K562 (cell line): ENCODE measurements around the gene RERE. TPM values are rescaled to one million over a fixed set of nuclear protein-coding genes. Genes with fewer than 3 reads are reported as not detected.

Experiments
- polyA plus RNA-seq, 8 experiments: library from polyadenylated mRNA; depleted of rRNA in 4 of 8; stranded (reverse) in 5 of 8; unstranded in 3 of 8; fragments of >200 nt; fragmentation: Nextera tagmentation in 2 of 8; fragmentation: Illumina TruSeq in 1 of 8; extraction: Ambion mirVana in 2 of 8; extraction: Trizol in 1 of 8; gene quantifications; 2 replicates each; pipeline versions ENCODE4 v1.2.1 to v1.2.3, GENCODE V29; 2011 to 2014; ENCODE audit warnings: inconsistent platforms in 1 of 8, missing spikeins in 1 of 8
- total RNA-seq, 7 experiments: library from RNA; depleted of rRNA in 6 of 7; stranded (reverse); fragments of >200 nt in 6 of 7; fragmentation: Illumina TruSeq in 2 of 7; extraction: Trizol in 2 of 7; gene quantifications; 2 replicates each; pipeline versions ENCODE4 v1.2.1 to v1.2.3, GENCODE V29; 2011 to 2021; ENCODE audit warnings: low replicate concordance in 1 of 7
- TF ChIP-seq, protein P1 (sequence below): fragments of 450-650 bp; IDR thresholded peaks from 2 replicates; pipeline ENCODE4 v1.6.1; 2016; ENCODE audit warnings: mild to moderate bottlenecking, moderate library complexity

Gene RERE
- total and polyA plus RNA-seq, 9 of the 15 experiments (the other 6 are each of a cell fraction or from before 2014, with no cell fraction given), result 3.0 to 51.5 (median 13.4) TPM

GRCh38 chr1:8474369-8474768 is 343.1 kb downstream of the RERE start (continued):
- TF ChIP-seq, protein P1, sequence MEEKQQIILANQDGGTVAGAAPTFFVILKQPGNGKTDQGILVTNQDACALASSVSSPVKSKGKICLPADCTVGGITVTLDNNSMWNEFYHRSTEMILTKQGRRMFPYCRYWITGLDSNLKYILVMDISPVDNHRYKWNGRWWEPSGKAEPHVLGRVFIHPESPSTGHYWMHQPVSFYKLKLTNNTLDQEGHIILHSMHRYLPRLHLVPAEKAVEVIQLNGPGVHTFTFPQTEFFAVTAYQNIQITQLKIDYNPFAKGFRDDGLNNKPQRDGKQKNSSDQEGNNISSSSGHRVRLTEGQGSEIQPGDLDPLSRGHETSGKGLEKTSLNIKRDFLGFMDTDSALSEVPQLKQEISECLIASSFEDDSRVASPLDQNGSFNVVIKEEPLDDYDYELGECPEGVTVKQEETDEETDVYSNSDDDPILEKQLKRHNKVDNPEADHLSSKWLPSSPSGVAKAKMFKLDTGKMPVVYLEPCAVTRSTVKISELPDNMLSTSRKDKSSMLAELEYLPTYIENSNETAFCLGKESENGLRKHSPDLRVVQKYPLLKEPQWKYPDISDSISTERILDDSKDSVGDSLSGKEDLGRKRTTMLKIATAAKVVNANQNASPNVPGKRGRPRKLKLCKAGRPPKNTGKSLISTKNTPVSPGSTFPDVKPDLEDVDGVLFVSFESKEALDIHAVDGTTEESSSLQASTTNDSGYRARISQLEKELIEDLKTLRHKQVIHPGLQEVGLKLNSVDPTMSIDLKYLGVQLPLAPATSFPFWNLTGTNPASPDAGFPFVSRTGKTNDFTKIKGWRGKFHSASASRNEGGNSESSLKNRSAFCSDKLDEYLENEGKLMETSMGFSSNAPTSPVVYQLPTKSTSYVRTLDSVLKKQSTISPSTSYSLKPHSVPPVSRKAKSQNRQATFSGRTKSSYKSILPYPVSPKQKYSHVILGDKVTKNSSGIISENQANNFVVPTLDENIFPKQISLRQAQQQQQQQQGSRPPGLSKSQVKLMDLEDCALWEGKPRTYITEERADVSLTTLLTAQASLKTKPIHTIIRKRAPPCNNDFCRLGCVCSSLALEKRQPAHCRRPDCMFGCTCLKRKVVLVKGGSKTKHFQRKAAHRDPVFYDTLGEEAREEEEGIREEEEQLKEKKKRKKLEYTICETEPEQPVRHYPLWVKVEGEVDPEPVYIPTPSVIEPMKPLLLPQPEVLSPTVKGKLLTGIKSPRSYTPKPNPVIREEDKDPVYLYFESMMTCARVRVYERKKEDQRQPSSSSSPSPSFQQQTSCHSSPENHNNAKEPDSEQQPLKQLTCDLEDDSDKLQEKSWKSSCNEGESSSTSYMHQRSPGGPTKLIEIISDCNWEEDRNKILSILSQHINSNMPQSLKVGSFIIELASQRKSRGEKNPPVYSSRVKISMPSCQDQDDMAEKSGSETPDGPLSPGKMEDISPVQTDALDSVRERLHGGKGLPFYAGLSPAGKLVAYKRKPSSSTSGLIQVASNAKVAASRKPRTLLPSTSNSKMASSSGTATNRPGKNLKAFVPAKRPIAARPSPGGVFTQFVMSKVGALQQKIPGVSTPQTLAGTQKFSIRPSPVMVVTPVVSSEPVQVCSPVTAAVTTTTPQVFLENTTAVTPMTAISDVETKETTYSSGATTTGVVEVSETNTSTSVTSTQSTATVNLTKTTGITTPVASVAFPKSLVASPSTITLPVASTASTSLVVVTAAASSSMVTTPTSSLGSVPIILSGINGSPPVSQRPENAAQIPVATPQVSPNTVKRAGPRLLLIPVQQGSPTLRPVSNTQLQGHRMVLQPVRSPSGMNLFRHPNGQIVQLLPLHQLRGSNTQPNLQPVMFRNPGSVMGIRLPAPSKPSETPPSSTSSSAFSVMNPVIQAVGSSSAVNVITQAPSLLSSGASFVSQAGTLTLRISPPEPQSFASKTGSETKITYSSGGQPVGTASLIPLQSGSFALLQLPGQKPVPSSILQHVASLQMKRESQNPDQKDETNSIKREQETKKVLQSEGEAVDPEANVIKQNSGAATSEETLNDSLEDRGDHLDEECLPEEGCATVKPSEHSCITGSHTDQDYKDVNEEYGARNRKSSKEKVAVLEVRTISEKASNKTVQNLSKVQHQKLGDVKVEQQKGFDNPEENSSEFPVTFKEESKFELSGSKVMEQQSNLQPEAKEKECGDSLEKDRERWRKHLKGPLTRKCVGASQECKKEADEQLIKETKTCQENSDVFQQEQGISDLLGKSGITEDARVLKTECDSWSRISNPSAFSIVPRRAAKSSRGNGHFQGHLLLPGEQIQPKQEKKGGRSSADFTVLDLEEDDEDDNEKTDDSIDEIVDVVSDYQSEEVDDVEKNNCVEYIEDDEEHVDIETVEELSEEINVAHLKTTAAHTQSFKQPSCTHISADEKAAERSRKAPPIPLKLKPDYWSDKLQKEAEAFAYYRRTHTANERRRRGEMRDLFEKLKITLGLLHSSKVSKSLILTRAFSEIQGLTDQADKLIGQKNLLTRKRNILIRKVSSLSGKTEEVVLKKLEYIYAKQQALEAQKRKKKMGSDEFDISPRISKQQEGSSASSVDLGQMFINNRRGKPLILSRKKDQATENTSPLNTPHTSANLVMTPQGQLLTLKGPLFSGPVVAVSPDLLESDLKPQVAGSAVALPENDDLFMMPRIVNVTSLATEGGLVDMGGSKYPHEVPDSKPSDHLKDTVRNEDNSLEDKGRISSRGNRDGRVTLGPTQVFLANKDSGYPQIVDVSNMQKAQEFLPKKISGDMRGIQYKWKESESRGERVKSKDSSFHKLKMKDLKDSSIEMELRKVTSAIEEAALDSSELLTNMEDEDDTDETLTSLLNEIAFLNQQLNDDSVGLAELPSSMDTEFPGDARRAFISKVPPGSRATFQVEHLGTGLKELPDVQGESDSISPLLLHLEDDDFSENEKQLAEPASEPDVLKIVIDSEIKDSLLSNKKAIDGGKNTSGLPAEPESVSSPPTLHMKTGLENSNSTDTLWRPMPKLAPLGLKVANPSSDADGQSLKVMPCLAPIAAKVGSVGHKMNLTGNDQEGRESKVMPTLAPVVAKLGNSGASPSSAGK, result no peak
- TF ChIP-seq, all 486 proteins: peak for 0
